GM12878 (cell line): ENCODE results near the gene HPSE2. TPM values are rescaled to one million over a fixed set of nuclear protein-coding genes. Genes with fewer than 3 reads are reported as not detected.

Experiments used
- ASH2L ChIP-seq: fragments of 300-600, 200-600 bp; sonication (generic); IDR thresholded peaks from 2 replicates; pipeline ENCODE4 v1.6.1; 2017; ENCODE audit warnings: low read depth, mild to moderate bottlenecking, borderline replicate concordance
- JUND ChIP-seq: IDR thresholded peaks from 2 replicates; pipeline ENCODE4 v1.6.1; 2012; ENCODE audit warnings: low read depth, mild to moderate bottlenecking, low read length, improper control_type of control experiment, moderate library complexity
- PML ChIP-seq: IDR thresholded peaks from 2 replicates; pipeline ENCODE4 v1.6.1; 2012; ENCODE audit warnings: low read length, inconsistent platforms
- STAT1 ChIP-seq: fragments of 450-650 bp; conservative IDR thresholded peaks from 2 replicates; pipeline ENCODE4 v1.6.1; 2014; ENCODE audit warnings: antibody characterized with exemption, mild to moderate bottlenecking
- polyA plus RNA-seq, 11 experiments: library from polyadenylated mRNA; depleted of rRNA in 4 of 11; unstranded in 6 of 11; stranded (reverse) in 5 of 11; fragments of >200 nt; fragmentation: Nextera tagmentation in 4 of 11; fragmentation: Illumina TruSeq in 1 of 11; extraction: Ambion mirVana in 4 of 11; extraction: Trizol in 1 of 11; gene quantifications; 1 replicate in 1 of 11; 2 replicates in 10 of 11; pipeline versions ENCODE4 v1.2.1 to v1.2.3, GENCODE V29; 2011 to 2016; ENCODE audit warnings: inconsistent platforms in 2 of 11, missing spikeins in 2 of 11, low read depth in 1 of 11
- total RNA-seq, 4 experiments: library from RNA; depleted of rRNA in 3 of 4; stranded (reverse); fragments of >200 nt in 3 of 4; fragmentation: Illumina TruSeq in 1 of 4; extraction: Trizol in 1 of 4; gene quantifications; 2 replicates each; pipeline versions ENCODE4 v1.2.1 to v1.2.3, GENCODE V29; 2013 to 2021
- TF ChIP-seq, protein P1 (sequence below): fragments of 450-650 bp; IDR thresholded peaks from 2 replicates; pipeline ENCODE4 v1.6.1; 2018; ENCODE audit warnings: borderline replicate concordance, mild to moderate bottlenecking; ENCODE audit not compliant: partially characterized antibody
- TF ChIP-seq, protein P2 (sequence below): fragments of 450-650 bp; IDR thresholded peaks from 2 replicates; pipeline ENCODE4 v1.6.1; 2017; ENCODE audit warnings: low read depth, mild to moderate bottlenecking, moderate library complexity
- TF ChIP-seq, protein P3 (sequence below): fragments of 450-650 bp; IDR thresholded peaks from 2 replicates; pipeline ENCODE4 v1.6.1; 2017; ENCODE audit warnings: mild to moderate bottlenecking, moderate library complexity
- TF ChIP-seq, protein P4 (sequence below): fragments of 450-650 bp; IDR thresholded peaks from 2 replicates; pipeline ENCODE4 v1.6.1; 2016; ENCODE audit warnings: mild to moderate bottlenecking
- TF ChIP-seq, protein P5 (sequence below): IDR thresholded peaks from 2 replicates; pipeline ENCODE4 v1.6.1; 2012; ENCODE audit warnings: low read length, inconsistent platforms

Gene HPSE2
- total and polyA plus RNA-seq, 10 of the 15 experiments (the other 5 are each of a cell fraction or from before 2014, with no cell fraction given), result 0.06 TPM; not detected in 9

DNA sequence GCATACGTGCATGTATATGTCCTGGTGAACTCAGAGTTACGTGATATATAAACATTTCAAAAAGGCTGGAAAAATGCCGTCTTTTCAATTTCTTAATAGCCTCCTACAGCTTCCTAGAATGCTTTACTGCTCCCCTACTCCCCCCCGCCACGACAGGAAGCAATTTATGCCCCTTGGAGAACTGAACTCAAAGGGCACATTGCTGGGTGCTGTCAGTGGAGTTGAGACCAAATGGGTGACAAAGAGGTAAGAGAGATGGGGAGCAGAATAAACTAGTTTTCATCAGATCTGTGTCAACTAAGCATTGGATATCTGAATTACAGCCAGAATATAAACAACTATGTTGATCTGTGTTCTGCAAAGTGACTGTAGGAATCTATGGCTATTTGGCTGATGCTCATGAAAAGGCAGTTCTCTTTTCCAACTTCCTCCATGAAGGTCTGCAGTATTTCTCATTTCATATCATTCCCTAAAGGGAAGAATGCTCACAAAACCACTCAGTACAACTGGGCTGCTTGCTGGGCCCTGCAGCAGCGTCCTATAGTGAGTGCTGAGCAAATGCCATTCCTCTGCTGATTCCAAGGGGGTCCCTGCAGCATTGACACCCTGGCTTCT lies 617.6 kb downstream of the HPSE2 start (continued):
- TF ChIP-seq STAT1, result no peak
- no peak for TF ChIP-seq PML
- TF ChIP-seq, protein P1, sequence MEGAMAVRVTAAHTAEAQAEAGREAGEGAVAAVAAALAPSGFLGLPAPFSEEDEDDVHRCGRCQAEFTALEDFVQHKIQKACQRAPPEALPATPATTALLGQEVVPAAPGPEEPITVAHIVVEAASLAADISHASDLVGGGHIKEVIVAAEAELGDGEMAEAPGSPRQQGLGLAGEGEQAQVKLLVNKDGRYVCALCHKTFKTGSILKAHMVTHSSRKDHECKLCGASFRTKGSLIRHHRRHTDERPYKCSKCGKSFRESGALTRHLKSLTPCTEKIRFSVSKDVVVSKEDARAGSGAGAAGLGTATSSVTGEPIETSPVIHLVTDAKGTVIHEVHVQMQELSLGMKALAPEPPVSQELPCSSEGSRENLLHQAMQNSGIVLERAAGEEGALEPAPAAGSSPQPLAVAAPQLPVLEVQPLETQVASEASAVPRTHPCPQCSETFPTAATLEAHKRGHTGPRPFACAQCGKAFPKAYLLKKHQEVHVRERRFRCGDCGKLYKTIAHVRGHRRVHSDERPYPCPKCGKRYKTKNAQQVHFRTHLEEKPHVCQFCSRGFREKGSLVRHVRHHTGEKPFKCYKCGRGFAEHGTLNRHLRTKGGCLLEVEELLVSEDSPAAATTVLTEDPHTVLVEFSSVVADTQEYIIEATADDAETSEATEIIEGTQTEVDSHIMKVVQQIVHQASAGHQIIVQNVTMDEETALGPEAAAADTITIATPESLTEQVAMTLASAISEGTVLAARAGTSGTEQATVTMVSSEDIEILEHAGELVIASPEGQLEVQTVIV, result no peak
- TF ChIP-seq, protein P2, sequence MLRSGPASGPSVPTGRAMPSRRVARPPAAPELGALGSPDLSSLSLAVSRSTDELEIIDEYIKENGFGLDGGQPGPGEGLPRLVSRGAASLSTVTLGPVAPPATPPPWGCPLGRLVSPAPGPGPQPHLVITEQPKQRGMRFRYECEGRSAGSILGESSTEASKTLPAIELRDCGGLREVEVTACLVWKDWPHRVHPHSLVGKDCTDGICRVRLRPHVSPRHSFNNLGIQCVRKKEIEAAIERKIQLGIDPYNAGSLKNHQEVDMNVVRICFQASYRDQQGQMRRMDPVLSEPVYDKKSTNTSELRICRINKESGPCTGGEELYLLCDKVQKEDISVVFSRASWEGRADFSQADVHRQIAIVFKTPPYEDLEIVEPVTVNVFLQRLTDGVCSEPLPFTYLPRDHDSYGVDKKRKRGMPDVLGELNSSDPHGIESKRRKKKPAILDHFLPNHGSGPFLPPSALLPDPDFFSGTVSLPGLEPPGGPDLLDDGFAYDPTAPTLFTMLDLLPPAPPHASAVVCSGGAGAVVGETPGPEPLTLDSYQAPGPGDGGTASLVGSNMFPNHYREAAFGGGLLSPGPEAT, result no peak
- TF ChIP-seq ASH2L, result no peak
- TF ChIP-seq, protein P3, sequence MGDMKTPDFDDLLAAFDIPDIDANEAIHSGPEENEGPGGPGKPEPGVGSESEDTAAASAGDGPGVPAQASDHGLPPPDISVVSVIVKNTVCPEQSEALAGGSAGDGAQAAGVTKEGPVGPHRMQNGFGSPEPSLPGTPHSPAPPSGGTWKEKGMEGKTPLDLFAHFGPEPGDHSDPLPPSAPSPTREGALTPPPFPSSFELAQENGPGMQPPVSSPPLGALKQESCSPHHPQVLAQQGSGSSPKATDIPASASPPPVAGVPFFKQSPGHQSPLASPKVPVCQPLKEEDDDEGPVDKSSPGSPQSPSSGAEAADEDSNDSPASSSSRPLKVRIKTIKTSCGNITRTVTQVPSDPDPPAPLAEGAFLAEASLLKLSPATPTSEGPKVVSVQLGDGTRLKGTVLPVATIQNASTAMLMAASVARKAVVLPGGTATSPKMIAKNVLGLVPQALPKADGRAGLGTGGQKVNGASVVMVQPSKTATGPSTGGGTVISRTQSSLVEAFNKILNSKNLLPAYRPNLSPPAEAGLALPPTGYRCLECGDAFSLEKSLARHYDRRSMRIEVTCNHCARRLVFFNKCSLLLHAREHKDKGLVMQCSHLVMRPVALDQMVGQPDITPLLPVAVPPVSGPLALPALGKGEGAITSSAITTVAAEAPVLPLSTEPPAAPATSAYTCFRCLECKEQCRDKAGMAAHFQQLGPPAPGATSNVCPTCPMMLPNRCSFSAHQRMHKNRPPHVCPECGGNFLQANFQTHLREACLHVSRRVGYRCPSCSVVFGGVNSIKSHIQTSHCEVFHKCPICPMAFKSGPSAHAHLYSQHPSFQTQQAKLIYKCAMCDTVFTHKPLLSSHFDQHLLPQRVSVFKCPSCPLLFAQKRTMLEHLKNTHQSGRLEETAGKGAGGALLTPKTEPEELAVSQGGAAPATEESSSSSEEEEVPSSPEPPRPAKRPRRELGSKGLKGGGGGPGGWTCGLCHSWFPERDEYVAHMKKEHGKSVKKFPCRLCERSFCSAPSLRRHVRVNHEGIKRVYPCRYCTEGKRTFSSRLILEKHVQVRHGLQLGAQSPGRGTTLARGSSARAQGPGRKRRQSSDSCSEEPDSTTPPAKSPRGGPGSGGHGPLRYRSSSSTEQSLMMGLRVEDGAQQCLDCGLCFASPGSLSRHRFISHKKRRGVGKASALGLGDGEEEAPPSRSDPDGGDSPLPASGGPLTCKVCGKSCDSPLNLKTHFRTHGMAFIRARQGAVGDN, result no peak
- no peak for TF ChIP-seq JUND
- TF ChIP-seq, protein P4, sequence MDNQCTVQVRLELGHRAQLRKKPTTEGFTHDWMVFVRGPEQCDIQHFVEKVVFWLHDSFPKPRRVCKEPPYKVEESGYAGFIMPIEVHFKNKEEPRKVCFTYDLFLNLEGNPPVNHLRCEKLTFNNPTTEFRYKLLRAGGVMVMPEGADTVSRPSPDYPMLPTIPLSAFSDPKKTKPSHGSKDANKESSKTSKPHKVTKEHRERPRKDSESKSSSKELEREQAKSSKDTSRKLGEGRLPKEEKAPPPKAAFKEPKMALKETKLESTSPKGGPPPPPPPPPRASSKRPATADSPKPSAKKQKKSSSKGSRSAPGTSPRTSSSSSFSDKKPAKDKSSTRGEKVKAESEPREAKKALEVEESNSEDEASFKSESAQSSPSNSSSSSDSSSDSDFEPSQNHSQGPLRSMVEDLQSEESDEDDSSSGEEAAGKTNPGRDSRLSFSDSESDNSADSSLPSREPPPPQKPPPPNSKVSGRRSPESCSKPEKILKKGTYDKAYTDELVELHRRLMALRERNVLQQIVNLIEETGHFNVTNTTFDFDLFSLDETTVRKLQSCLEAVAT, result no peak
- TF ChIP-seq, protein P5, sequence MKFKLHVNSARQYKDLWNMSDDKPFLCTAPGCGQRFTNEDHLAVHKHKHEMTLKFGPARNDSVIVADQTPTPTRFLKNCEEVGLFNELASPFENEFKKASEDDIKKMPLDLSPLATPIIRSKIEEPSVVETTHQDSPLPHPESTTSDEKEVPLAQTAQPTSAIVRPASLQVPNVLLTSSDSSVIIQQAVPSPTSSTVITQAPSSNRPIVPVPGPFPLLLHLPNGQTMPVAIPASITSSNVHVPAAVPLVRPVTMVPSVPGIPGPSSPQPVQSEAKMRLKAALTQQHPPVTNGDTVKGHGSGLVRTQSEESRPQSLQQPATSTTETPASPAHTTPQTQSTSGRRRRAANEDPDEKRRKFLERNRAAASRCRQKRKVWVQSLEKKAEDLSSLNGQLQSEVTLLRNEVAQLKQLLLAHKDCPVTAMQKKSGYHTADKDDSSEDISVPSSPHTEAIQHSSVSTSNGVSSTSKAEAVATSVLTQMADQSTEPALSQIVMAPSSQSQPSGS, result no peak
